ENCODE measurements around the gene TBC1D5. TPM values are rescaled to one million over a fixed set of nuclear protein-coding genes. Genes with fewer than 3 reads are reported as not detected.

TBC1D5 gene
- total RNA-seq, 1 experiment from 2014 or later = 30.4 TPM

GRCh38 chr3:17558565-17558964 is 183.9 kb downstream of the TBC1D5 start:
- in situ Hi-C loops (cut with HindIII; ENCODE audit: low pct_unique_long_range_greater_than_20kb, low sequenced_read_pairs) = no loop called here
- CTCF ChIA-PET = no interaction called here
- no peak overlapping the region for H3K4me3 ChIP-seq (ENCODE audit: low read depth in 2 of 2, low read length in 2 of 2)
- H3K9me3 ChIP-seq (ENCODE audit: control insufficient read depth, insufficient read depth, low read depth, low read length) = no peaks in the 10 kb centered on the region
- H3K27ac ChIP-seq (ENCODE audit: low read length) = no peak overlapping the region
- no peaks in the 10 kb centered on the region for H3K27me3 ChIP-seq (ENCODE audit: control insufficient read depth, insufficient read depth, low read length)
- ATAC-seq = no peak
- no peak for TF ChIP-seq CTCF (IDR thresholded peaks at IDR 0.05)
- TF ChIP-seq SIN3A (IDR thresholded peaks at IDR 0.05; ENCODE audit: borderline replicate concordance, insufficient read depth, low read depth, low read length) = no peak
- TF ChIP-seq POLR2AphosphoS5 (IDR thresholded peaks at IDR 0.05; ENCODE audit: low read depth, low read length) = no peak
- no peak for TF ChIP-seq REST (IDR thresholded peaks at IDR 0.05; ENCODE audit: insufficient read depth in 1 of 2, low read depth in 2 of 2, low read length in 1 of 2)
- TF ChIP-seq TCF7L2 (IDR thresholded peaks at IDR 0.05; ENCODE audit: low read depth, low read length) = no peak
- no peaks in the 10 kb centered on the region for H3K4me1 ChIP-seq (ENCODE audit: control insufficient read depth, insufficient read depth, low read length)
- H3K36me3 ChIP-seq (ENCODE audit: control insufficient read depth, insufficient read depth, low read length) = no peaks in the 10 kb centered on the region
- intact Hi-C loops (cut with micrococcal nuclease; ENCODE audit: unreplicated experiment) = no loop called here
- POLR2A ChIA-PET = no interaction called here
- BruUV-seq (replicated peaks) = no TSS peak
- DNase-seq (ENCODE audit: low read depth, low spot score) = no peak

GRCh38 chr3:17557749-17558463 is 184.5 kb downstream of the TBC1D5 start:
- no peak for ATAC-seq
- in situ Hi-C loops (cut with HindIII; ENCODE audit: low pct_unique_long_range_greater_than_20kb, low sequenced_read_pairs) (no loop called here), intact Hi-C loops (cut with micrococcal nuclease; ENCODE audit: unreplicated experiment) (no loop called here)
- no peak overlapping the region for H3K27ac ChIP-seq (ENCODE audit: low read length)
- no peak for DNase-seq (ENCODE audit: low read depth, low spot score)
- H3K4me1 ChIP-seq (ENCODE audit: control insufficient read depth, insufficient read depth, low read length) = no peaks in the 10 kb centered on the region
- CTCF ChIA-PET = no interaction called here
- no peaks in the 10 kb centered on the region for H3K36me3 ChIP-seq (ENCODE audit: control insufficient read depth, insufficient read depth, low read length)
- no TSS peak for BruUV-seq (replicated peaks)
- no peak for TF ChIP-seq TCF7L2 (IDR thresholded peaks at IDR 0.05; ENCODE audit: low read depth, low read length)
- no peak for TF ChIP-seq SIN3A (IDR thresholded peaks at IDR 0.05; ENCODE audit: borderline replicate concordance, insufficient read depth, low read depth, low read length)
- no peak for TF ChIP-seq POLR2AphosphoS5 (IDR thresholded peaks at IDR 0.05; ENCODE audit: low read depth, low read length)
- no peak for TF ChIP-seq CTCF (IDR thresholded peaks at IDR 0.05)
- TF ChIP-seq REST (IDR thresholded peaks at IDR 0.05; ENCODE audit: insufficient read depth in 1 of 2, low read depth in 2 of 2, low read length in 1 of 2) = no peak
- H3K4me3 ChIP-seq (ENCODE audit: low read depth in 2 of 2, low read length in 2 of 2) = no peak overlapping the region
- POLR2A ChIA-PET = no interaction called here
- no peaks in the 10 kb centered on the region for H3K27me3 ChIP-seq (ENCODE audit: control insufficient read depth, insufficient read depth, low read length)
- H3K9me3 ChIP-seq (ENCODE audit: control insufficient read depth, insufficient read depth, low read depth, low read length) = no peaks in the 10 kb centered on the region

All from Panc1 (cell line).